GM10248 (cell line): Measurements from ENCODE around the gene FBP1.
"Not testable (repeated sequence)": the region's sequence is repeated elsewhere in the genome, so short reads cannot be mapped to it uniquely, and the experiment has no call there.

Experiments
- CTCF ChIA-PET: fragments of 300-600 bp; sonication (Branson Sonifier 250); formaldehyde crosslinking; extraction: SDS; loops from one replicate; lab custom pipeline; 2021; ENCODE audit warnings: antibody characterized with exemption; lab: Yijun Ruan, JAX
- POLR2A ChIA-PET: fragments of 350-650 bp; sonication (Branson Sonifier 250); formaldehyde crosslinking; extraction: SDS; loops from one replicate; lab custom pipeline; 2020; ENCODE audit warnings: antibody characterized with exemption; lab: Yijun Ruan, JAX
- DNase-seq: peaks from one replicate; pipeline ENCODE4 v3.0.0; 2012; ENCODE audit errors: extremely low spot score
- CTCF ChIP-seq: IDR thresholded peaks from 2 replicates; pipeline ENCODE4 v1.5.1; 2012; ENCODE audit warnings: mild to moderate bottlenecking, low read depth; ENCODE audit errors: extremely low read depth, missing control alignments, control extremely low read depth

Gene FBP1

DNA sequence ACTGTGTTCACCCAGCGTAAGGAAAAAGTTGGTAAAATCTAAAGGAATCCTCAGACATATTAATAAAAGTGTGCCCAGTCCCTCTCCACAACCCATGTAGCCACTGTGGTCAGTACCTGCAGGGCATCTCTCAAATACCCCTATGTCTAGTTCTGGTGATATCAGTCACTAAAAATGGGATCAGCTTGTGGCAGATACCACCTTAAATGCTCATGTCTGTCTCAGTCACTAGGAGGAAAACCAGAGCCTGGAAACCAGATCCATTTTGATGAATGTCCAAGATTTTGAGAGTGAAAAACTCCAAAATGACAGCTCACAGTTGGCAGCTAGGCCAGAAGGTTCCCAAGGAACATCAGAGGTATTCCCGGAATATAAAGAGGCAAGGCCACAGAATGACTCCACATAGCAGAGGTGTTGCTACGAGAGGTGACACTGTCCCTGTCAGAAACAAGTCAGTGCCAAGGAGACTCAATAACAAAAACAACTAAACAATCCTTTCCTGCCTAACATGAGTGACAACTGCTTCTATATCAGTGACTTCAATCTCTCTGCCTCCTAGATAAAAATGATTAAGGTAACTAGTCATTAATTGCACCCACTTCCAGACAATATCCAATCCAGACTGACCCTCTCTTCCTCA lies 70.9 kb downstream of the FBP1 start:
- DNase-seq, result no peak
- ChIA-PET CTCF (no interaction called here), POLR2A (no interaction called here)
- TF ChIP-seq CTCF, result no peak

- no peak for TF ChIP-seq CTCF
- ChIA-PET CTCF (no interaction called here), POLR2A (no interaction called here)
- DNase-seq, result no peak
Measured at GRCh38 chr9:94567271-94567670, 72.0 kb downstream of the FBP1 start.

- no peak for DNase-seq
- POLR2A ChIA-PET, result no interaction called here
- CTCF ChIA-PET, result interaction anchor here (1.6 kb wide), 1 partner anchor 12 kb away, joined by 3 read pairs; the partner anchor contains the start of gene PCAT7
- TF ChIP-seq CTCF, result no peak
Measured at GRCh38 chr9:94566550-94566949, 72.8 kb downstream of the FBP1 start.

- DNase-seq, CTCF ChIA-PET: not testable (repeated sequence)
- POLR2A ChIA-PET, result interaction anchor here (0.5 kb wide), 1 partner anchor 296 kb away, joined by 8 read pairs; no protein-coding TSS in a partner anchor
Measured at GRCh38 chr9:94564279-94564678, 75.0 kb downstream of the FBP1 start.

GRCh38 chr9:94563548-94563947 lies 75.8 kb downstream of the FBP1 start:
- ChIA-PET CTCF (interaction anchor here (1.0 kb wide), 1 partner anchor 9 kb away, joined by 3 read pairs; the partner anchor contains the start of gene PCAT7), POLR2A (no interaction called here)
- no peak for TF ChIP-seq CTCF
- DNase-seq, result no peak

DNA sequence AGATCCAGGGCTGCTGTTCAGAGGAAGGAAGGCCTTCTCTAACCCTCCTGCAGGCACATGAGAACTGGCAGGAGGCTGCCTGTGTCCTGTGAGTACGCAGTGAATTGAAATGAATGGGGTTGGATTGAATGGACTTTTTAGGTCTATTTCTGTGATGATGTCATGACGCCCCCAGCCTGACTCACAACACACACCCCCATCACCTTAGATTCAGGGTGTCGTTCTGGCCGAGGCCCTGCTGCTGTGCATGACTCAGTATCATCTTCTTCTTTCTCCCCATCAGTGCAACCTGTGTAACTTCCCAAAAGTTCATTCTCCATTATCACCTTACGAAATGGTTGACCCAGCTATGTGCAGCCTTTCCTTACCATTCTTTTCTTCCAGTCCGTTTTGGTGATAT lies 79.1 kb downstream of the FBP1 start:
- TF ChIP-seq CTCF, result no peak
- DNase-seq, result no peak
- CTCF ChIA-PET, result no interaction called here
- POLR2A ChIA-PET, result no interaction called here

DNA sequence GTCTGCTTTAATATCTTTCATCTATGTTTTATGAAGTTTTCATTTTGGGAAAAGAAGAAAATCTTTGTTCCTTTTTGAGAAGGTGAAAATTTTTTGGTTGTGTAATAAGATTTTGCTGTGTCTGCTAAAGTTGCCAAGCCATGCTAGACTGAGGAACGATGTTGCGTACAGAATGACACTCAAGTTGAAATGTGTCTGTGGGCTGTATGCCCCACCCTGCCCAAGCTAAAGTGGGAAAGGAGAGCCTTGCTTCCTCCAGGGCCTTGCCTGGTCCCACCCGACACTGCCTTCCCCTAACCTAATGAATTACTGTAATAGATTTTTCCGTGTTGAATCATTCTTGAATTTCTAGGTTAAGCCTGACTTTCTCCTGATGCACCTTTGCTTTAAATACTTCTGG lies 81.9 kb downstream of the FBP1 start:
- TF ChIP-seq CTCF, result no peak
- no peak for DNase-seq
- POLR2A ChIA-PET, result no interaction called here
- CTCF ChIA-PET, result no interaction called here
